ENCODE measurements around the gene HHIPL1.
A peak's percentile ranks its signal among the peaks of the same experiment; 100 is the strongest.

The HHIPL1 gene

DNA sequence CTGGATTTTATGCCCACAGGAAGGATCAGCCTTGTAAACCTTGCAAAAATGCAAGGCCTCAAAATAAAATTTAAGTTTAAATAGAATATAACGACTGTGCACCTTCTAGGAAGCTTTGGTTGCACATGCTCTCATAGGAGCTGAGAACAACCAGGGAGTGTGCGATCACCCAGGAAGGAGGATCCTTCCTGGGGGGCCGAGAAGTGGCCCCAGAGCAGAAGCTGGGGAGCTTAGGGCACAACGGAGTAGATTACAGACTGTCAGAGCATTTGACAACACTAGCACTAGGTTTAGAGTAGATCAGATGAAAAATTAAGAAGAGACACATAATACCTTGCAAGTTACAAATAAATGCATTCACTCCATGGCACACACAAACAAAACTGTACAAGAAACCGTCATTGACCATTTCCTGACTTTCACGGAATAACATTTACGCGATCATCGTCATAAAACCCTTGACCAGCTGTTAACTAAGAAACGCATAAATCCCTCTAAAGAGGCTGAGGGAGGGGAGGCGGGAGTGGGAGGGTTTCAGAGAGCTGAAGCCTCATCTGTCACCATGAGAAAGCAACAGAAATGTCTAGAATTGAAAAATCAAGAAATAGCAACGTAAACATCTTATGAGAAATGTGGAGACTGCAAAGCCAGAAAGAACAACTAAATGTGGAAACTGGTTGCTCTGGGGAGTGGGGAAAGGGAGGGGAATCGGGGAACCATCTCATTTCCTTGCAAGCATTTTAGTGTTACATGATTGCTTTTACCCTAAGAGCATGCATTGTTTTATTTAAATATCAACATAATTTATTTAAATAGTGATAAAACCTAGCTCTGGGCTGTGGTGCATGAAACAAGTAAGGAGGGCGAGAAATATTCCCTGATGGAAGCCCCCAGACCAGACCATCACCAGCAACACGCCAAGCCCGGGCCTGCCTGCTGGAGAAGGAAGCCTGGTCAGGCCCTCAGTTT is 27.8 kb upstream of the HHIPL1 start:
- Histone ChIP-seq H2AFZ (ENCODE audit: low read depth, low read length) (no peak overlapping the region), H3K9me3 (ENCODE audit: low read length) (no peaks in the 10 kb centered on the region), H3K4me3 (ENCODE audit: low read length) (no peak overlapping the region), H3K4me1 (ENCODE audit: insufficient read depth, low read length) (peaks cover 23% of the 10 kb centered on the region), H3K36me3 (ENCODE audit: insufficient read depth, low read length) (no peaks in the 10 kb centered on the region), H3K27me3 (ENCODE audit: insufficient read depth, low read length) (no peaks in the 10 kb centered on the region)

DNA sequence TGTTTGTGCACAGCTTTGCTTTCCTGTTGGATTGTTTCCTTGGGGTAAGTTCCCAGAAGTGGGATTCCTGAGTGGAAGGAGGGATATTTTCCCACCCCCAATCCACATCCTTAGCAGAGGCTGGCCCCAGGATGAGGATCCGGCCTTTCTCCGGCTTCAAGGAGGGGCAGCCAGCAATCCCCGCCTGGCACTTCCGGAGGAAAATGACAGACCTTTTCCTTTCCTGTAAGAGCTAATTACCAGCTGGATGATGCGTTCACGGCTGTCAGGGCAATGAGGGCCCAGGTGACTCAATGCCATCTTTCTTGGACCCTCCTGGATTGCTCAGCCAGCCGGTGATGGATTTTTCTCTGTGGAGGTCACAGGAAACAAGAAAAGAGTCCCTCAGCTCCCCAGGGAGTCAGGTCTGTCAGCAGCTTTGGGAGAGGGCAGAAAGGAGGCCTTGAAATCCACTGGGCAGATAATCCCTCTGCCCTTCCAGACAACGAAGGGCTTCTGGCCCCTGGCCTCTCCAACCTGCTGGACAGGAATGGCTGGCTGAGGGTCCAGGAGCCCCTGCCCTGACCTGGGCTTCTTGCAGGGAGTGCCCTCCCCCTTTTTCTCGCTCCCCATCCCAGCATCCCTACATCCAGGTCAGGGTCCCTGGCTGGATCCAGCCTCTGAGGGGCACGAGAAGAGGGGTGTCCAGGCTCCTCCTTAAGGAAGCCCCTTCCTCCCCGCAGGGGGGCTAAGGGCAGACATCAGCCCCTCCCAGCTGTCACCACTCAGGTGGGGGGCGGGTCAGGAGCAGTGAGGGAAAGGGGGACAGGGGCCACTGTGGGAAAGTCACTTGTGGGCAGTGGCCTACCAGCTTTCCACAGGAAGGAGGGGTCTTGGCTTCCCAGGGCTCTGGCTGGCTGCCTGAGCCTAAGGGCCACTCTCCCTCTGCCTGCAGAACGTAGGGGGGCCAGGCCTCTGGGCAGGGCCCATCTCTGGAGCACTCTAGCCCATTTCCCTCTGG is 24.8 kb upstream of the HHIPL1 start:
- Histone ChIP-seq H3K36me3 (ENCODE audit: insufficient read depth, low read length) (no peaks in the 10 kb centered on the region), H3K4me3 (ENCODE audit: low read length) (peak overlapping the region; percentile 2), H3K27me3 (ENCODE audit: insufficient read depth, low read length) (no peaks in the 10 kb centered on the region), H3K4me1 (ENCODE audit: insufficient read depth, low read length) (peaks cover 16% of the 10 kb centered on the region), H3K9me3 (ENCODE audit: low read length) (no peaks in the 10 kb centered on the region), H2AFZ (ENCODE audit: low read depth, low read length) (no peak overlapping the region)

DNA sequence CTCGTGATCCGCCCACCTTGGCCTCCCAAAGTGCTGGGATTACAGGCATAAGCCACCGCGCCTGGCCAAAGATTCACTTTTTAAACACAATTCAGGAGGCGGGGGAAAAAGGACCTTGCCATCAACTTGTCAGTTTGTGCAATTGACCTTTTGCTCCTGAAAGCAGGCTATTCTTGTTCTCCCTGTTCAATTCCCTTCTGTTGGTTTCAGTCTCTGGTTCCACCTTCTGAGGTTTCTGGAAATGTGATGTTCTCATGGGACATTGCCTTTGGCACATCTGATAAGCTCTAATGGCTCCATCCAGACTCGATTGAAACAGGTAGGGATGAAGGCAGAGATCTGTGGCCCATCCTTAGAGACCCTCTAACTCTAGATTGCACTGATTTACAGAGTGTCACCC is 23.0 kb upstream of the HHIPL1 start:
- Histone ChIP-seq H2AFZ (ENCODE audit: low read depth, low read length) (no peak overlapping the region), H3K4me3 (ENCODE audit: low read length) (no peak overlapping the region), H3K36me3 (ENCODE audit: insufficient read depth, low read length) (no peaks in the 10 kb centered on the region), H3K4me1 (ENCODE audit: insufficient read depth, low read length) (peaks cover 16% of the 10 kb centered on the region), H3K9me3 (ENCODE audit: low read length) (no peaks in the 10 kb centered on the region), H3K27me3 (ENCODE audit: insufficient read depth, low read length) (no peaks in the 10 kb centered on the region)

DNA sequence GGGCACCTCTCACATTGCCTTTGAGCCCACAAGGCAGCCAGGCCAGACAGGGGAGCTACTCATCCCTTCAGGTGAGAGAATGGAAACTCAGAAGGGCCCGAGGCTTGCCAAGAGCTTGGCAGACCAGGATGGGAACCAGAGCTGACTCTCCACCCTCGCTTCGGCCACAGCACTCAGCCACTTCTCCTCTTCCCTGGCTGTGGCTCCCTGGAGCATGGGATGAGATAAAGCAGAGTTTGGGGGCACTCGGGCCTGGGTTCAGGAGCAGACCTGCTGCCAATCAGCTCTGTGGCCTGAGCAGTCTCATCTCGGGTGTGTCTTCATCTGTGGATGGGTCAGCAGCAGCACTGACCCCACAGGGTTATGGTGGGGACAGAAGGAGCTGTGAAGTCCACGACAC is 20.9 kb upstream of the HHIPL1 start:
- H2AFZ ChIP-seq (ENCODE audit: low read depth, low read length), result no peak overlapping the region
- H3K36me3 ChIP-seq (ENCODE audit: insufficient read depth, low read length), result no peaks in the 10 kb centered on the region
- peaks cover 18% of the 10 kb centered on the region for H3K4me1 ChIP-seq (ENCODE audit: insufficient read depth, low read length)
- H3K9me3 ChIP-seq (ENCODE audit: low read length), result no peaks in the 10 kb centered on the region
- no peak overlapping the region for H3K4me3 ChIP-seq (ENCODE audit: low read length)
- no peaks in the 10 kb centered on the region for H3K27me3 ChIP-seq (ENCODE audit: insufficient read depth, low read length)

DNA sequence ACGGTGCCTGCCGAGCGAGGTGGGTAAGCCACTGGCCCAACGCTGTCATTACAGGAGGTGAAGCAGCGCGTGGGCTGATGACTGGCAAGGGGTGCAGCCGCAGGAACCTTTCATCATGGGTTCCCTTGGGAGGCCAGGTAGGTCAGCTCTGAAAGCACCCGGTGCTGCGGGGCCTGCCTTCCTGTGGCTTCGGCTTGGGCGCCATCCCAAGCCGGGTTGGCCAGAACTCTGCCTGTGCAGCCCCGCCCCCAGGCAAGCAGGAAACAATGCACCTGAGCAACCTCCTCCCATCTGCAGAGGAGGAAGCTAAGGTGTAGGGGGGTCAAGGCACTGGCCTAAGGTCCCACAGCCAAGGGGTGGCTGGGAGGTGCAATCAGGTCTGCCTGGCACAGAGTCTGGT is 20.0 kb upstream of the HHIPL1 start:
- H3K27me3 ChIP-seq (ENCODE audit: insufficient read depth, low read length), result no peaks in the 10 kb centered on the region

DNA sequence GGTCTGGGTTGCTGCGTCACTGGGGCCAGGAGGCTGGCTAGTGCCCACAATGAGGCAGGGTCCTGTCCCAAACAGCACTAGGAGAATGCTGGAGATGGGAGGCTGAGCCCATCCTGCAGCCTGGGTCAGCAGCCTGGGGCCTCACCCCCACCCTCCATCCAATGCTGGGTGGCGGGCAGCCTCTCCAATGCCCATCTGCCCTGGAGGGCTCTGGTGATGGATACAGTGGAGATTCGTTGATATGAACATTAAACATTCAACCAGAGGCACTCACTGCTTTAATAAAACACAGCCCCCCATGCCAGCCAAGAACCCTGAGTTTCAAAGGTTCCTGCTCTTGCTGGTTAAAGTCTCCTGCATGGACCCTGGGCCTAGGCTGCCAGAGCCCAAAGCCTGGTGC is 19.5 kb upstream of the HHIPL1 start:
- Histone ChIP-seq H3K36me3 (ENCODE audit: insufficient read depth, low read length) (no peaks in the 10 kb centered on the region), H3K9me3 (ENCODE audit: low read length) (no peaks in the 10 kb centered on the region), H2AFZ (ENCODE audit: low read depth, low read length) (no peak overlapping the region), H3K4me1 (ENCODE audit: insufficient read depth, low read length) (peaks cover 8% of the 10 kb centered on the region), H3K4me3 (ENCODE audit: low read length) (no peak overlapping the region), H3K27me3 (ENCODE audit: insufficient read depth, low read length) (no peaks in the 10 kb centered on the region)

More for the DNA sequence above, 20.0 kb upstream of the HHIPL1 start:
- H3K36me3 ChIP-seq (ENCODE audit: insufficient read depth, low read length), result no peaks in the 10 kb centered on the region
- no peak overlapping the region for H2AFZ ChIP-seq (ENCODE audit: low read depth, low read length)
- no peaks in the 10 kb centered on the region for H3K9me3 ChIP-seq (ENCODE audit: low read length)
- no peak overlapping the region for H3K4me3 ChIP-seq (ENCODE audit: low read length)
- H3K4me1 ChIP-seq (ENCODE audit: insufficient read depth, low read length), result peaks cover 13% of the 10 kb centered on the region

DNA sequence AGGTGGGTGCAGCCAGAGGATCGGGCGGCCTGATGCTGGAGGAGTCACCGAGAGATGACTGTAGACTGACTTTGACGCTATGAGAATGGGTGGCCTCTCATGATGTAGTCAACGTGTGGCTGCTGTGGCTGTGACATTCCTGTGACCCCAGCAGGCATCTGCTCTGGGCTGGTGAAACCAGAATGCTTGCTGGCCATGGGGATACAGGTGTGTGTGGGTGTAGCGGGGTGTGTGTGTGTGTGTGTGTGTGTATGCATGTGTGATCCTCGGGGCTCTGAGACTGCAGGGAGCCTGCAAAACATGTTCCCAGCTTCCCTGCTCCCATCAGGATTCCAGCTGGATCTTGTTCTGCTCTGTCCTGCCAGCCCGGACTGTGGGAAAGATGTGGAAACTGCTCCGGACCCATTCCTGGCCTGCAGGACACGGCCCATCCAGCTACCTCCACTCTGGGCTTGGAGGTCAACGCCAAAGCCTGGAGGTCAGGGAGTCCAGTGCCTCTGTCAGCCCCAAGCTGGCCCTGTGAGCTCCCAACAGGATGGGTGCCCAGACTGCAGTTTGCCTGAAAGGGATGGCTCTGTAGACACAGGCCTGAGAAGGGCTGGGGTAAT is 18.8 kb upstream of the HHIPL1 start:
- H2AFZ ChIP-seq (ENCODE audit: low read depth, low read length), result no peak overlapping the region
- H3K9me3 ChIP-seq (ENCODE audit: low read length), result no peaks in the 10 kb centered on the region

DNA sequence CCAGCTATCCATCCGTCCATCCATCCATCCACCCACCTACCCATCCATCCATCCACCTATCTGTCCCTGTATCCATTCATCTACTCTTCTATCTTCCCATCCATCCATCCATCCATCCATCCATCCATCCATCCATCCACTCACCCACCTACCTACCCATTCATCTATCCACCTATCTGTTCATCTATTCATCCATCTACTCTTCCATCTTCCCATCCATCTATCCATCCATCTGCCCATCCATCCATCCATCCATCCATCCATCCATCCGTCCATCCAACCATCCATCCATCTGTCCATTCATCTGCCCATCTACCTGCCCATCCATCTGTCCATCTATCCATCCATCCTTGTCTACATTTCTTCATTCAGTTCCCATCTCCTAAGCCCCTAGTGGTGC is 17.8 kb upstream of the HHIPL1 start:
- Histone ChIP-seq H2AFZ (ENCODE audit: low read depth, low read length) (no peak overlapping the region), H3K36me3 (ENCODE audit: insufficient read depth, low read length) (no peaks in the 10 kb centered on the region), H3K4me1 (ENCODE audit: insufficient read depth, low read length) (peaks cover 4% of the 10 kb centered on the region), H3K27me3 (ENCODE audit: insufficient read depth, low read length) (no peaks in the 10 kb centered on the region), H3K9me3 (ENCODE audit: low read length) (no peaks in the 10 kb centered on the region), H3K4me3 (ENCODE audit: low read length) (no peak overlapping the region)

More for the DNA sequence above, 18.8 kb upstream of the HHIPL1 start:
- Histone ChIP-seq H3K27me3 (ENCODE audit: insufficient read depth, low read length) (no peaks in the 10 kb centered on the region), H3K4me1 (ENCODE audit: insufficient read depth, low read length) (peaks cover 6% of the 10 kb centered on the region), H3K36me3 (ENCODE audit: insufficient read depth, low read length) (no peaks in the 10 kb centered on the region), H3K4me3 (ENCODE audit: low read length) (no peak overlapping the region)

DNA sequence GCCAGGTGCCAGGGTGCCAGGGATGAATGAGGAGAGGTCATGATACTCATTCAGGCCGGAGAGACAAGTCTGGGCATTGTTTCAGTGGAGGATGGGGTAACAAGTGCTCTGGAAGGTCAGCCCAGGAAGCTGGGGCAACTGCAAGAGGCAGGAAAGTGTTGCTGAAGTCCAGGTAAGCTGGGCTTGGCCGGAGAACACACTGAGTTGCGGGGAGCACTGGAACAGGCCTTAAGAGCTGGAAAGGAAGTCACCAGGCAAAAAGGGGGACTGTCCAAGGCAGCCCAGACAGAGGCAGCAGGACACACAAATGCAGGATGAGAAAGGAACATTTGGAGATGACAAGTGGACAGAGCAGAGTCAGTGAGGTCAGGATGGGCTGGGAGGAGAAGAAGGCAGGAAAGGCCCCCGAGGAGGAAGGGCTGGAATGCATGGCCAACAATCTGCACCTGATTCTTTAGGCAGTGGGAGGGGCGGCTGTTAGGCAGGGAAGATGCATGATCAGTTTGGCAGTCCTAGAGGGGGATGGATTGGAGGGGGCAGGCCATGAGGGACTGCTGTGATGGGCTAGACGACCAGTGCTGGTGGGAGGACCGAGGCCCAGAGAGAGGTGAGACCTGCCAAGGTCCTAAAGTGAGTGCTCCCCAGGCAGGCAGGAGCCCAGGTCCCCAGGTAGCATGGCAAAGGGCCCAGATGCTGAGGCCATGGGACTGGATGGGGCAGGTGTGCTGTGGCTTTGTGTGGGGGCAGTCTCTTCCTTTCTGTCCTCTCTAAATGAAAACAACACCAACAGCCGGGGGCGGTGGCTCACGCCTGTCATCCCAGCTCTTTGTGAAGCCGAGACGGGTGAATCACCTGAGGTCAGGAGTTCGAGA is 17.2 kb upstream of the HHIPL1 start:
- no peak overlapping the region for H2AFZ ChIP-seq (ENCODE audit: low read depth, low read length)
- H3K36me3 ChIP-seq (ENCODE audit: insufficient read depth, low read length), result no peaks in the 10 kb centered on the region

DNA sequence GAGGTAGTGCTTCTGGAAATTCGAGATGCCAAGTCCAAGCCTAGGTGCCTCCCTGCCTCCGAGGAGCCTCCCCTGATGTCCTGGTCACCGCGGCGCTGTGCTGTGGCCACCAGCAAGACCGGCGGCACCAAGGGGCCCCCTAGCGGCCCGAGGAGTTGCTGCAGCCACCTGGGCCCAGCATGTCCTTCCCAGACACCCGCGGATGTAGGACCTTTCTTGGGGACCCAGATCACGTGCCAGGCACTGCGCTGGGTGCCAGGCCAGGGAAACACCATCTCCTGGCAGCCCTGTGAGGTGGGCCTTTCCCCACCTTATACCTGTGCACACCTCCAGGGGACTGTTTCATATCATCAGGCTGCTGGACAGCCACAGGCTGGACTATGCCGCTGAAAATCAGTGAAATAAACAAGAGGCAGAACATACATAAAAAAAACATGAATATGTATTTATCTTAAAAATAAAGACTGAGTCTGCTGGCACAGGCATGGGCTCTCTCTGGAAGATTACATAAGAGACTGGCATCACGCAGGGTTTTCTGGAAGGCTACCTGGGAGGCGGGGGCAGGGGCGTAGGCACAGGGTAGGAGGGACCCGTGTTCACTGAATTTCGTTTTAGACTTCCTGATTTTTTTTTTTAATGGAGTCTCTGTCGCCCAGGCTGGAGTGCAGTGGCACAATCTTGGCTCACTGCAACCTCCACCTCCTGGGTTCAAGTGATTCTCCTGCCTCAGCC is 15.9 kb upstream of the HHIPL1 start:
- Histone ChIP-seq H2AFZ (ENCODE audit: low read depth, low read length) (no peak overlapping the region), H3K4me3 (ENCODE audit: low read length) (no peak overlapping the region), H3K27me3 (ENCODE audit: insufficient read depth, low read length) (no peaks in the 10 kb centered on the region), H3K4me1 (ENCODE audit: insufficient read depth, low read length) (peaks cover 3% of the 10 kb centered on the region), H3K9me3 (ENCODE audit: low read length) (no peaks in the 10 kb centered on the region), H3K36me3 (ENCODE audit: insufficient read depth, low read length) (no peaks in the 10 kb centered on the region)

More for the DNA sequence above, 17.2 kb upstream of the HHIPL1 start:
- Histone ChIP-seq H3K4me1 (ENCODE audit: insufficient read depth, low read length) (peaks cover 3% of the 10 kb centered on the region), H3K9me3 (ENCODE audit: low read length) (no peaks in the 10 kb centered on the region), H3K4me3 (ENCODE audit: low read length) (no peak overlapping the region), H3K27me3 (ENCODE audit: insufficient read depth, low read length) (no peaks in the 10 kb centered on the region)

DNA sequence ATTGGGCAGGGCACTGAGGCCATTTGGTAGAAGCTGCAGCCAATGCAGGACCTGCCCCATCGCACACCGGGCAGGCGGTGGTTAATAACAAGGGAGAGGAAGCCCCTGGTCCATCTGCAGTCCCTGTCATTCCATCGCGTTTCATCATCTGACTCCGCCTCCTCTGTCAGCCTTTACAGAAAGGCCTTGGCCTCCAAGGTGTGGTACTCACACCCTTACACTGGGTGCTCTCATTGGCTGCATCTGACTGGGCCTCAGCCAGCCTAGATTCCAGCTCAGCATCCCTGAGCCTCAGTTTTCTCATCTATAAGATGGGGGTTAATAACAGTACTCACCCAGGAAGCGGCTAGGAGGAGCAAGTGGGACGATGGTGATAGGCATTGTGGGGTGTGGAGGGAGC is 14.7 kb upstream of the HHIPL1 start:
- H3K27me3 ChIP-seq (ENCODE audit: insufficient read depth, low read length), result no peaks in the 10 kb centered on the region
- H2AFZ ChIP-seq (ENCODE audit: low read depth, low read length), result no peak overlapping the region
- peaks cover 7% of the 10 kb centered on the region for H3K4me1 ChIP-seq (ENCODE audit: insufficient read depth, low read length)
- no peaks in the 10 kb centered on the region for H3K9me3 ChIP-seq (ENCODE audit: low read length)
- no peak overlapping the region for H3K4me3 ChIP-seq (ENCODE audit: low read length)
- H3K36me3 ChIP-seq (ENCODE audit: insufficient read depth, low read length), result no peaks in the 10 kb centered on the region

Data from neuron (in vitro differentiated cells).